ENCODE measurements around the gene TMEM38A.
"Not testable (repeated sequence)": the region's sequence is repeated elsewhere in the genome, so short reads cannot be mapped to it uniquely, and the experiment has no call there.

GRCh38 chr19:16651421-16652188, 9.3 kb upstream of the TMEM38A start:
- not testable (repeated sequence) for TF ChIP-seq CTCF, POLR2A (IDR thresholded peaks at IDR 0.05)

Measured in uterus (tissue), 2 donors.